ENCODE measurements around the gene TLR10.

Gene TLR10

GRCh38 chr4:38829237-38829636 is 46.4 kb upstream of the TLR10 start:
- H3K9me3 ChIP-seq (ENCODE audit: insufficient read depth, low read depth, low read length), result no peaks in the 10 kb centered on the region
- no peaks in the 10 kb centered on the region for H3K9me2 ChIP-seq (replicated peaks; ENCODE audit: low read depth, low read length)
- no peaks in the 10 kb centered on the region for H3F3A ChIP-seq (ENCODE audit: low read depth)
- no peak overlapping the region for H3K9ac ChIP-seq (ENCODE audit: low read depth, low read length, poor library complexity, severe bottlenecking)
- H3K79me2 ChIP-seq (ENCODE audit: insufficient read depth, low read length), result no peaks in the 10 kb centered on the region
- peaks cover 11% of the 10 kb centered on the region for H3K27me3 ChIP-seq (ENCODE audit: insufficient read depth, low read length, poor library complexity, severe bottlenecking)
- no peaks in the 10 kb centered on the region for H3K4me1 ChIP-seq (ENCODE audit: insufficient read depth, low read length, poor library complexity, severe bottlenecking)
- no peak overlapping the region for H3K4me2 ChIP-seq (ENCODE audit: low read depth, low read length, poor library complexity, severe bottlenecking)
- H2AFZ ChIP-seq (ENCODE audit: low read length), result no peak overlapping the region
- no peaks in the 10 kb centered on the region for H4K20me1 ChIP-seq (ENCODE audit: insufficient read depth, low read length, poor library complexity, severe bottlenecking)
- H3K36me3 ChIP-seq (ENCODE audit: insufficient read depth, low read length), result no peaks in the 10 kb centered on the region
- no peak for TF ChIP-seq EZH2phosphoT487 (IDR thresholded peaks at IDR 0.05; ENCODE audit: borderline replicate concordance)
- no peak for TF ChIP-seq CTCF (conservative IDR thresholded peaks at IDR 0.05; ENCODE audit: low read length)
- no peak overlapping the region for H3K4me3 ChIP-seq (ENCODE audit: low read length, poor library complexity, severe bottlenecking)

- H3K9me2 ChIP-seq (replicated peaks; ENCODE audit: low read depth, low read length), result no peaks in the 10 kb centered on the region
- H3K4me2 ChIP-seq (ENCODE audit: low read depth, low read length, poor library complexity, severe bottlenecking), result no peak overlapping the region
- H4K20me1 ChIP-seq (ENCODE audit: insufficient read depth, low read length, poor library complexity, severe bottlenecking), result no peaks in the 10 kb centered on the region
- H3K9ac ChIP-seq (ENCODE audit: low read depth, low read length, poor library complexity, severe bottlenecking), result no peak overlapping the region
- no peak overlapping the region for H2AFZ ChIP-seq (ENCODE audit: low read length)
- no peak overlapping the region for H3K4me3 ChIP-seq (ENCODE audit: low read length, poor library complexity, severe bottlenecking)
- no peaks in the 10 kb centered on the region for H3F3A ChIP-seq (ENCODE audit: low read depth)
- H3K36me3 ChIP-seq (ENCODE audit: insufficient read depth, low read length), result no peaks in the 10 kb centered on the region
- TF ChIP-seq CTCF (conservative IDR thresholded peaks at IDR 0.05; ENCODE audit: low read length) (no peak), EZH2phosphoT487 (IDR thresholded peaks at IDR 0.05; ENCODE audit: borderline replicate concordance) (no peak)
- H3K9me3 ChIP-seq (ENCODE audit: insufficient read depth, low read depth, low read length), result no peaks in the 10 kb centered on the region
- H3K27me3 ChIP-seq (ENCODE audit: insufficient read depth, low read length, poor library complexity, severe bottlenecking), result peaks cover 6% of the 10 kb centered on the region
- H3K79me2 ChIP-seq (ENCODE audit: insufficient read depth, low read length), result no peaks in the 10 kb centered on the region
- H3K4me1 ChIP-seq (ENCODE audit: insufficient read depth, low read length, poor library complexity, severe bottlenecking), result no peaks in the 10 kb centered on the region
Observed at GRCh38 chr4:38823766-38824165, 41.0 kb upstream of the TLR10 start.

- no peak overlapping the region for H2AFZ ChIP-seq (ENCODE audit: low read length)
- no peak overlapping the region for H3K4me2 ChIP-seq (ENCODE audit: low read depth, low read length, poor library complexity, severe bottlenecking)
- no peak overlapping the region for H3K9ac ChIP-seq (ENCODE audit: low read depth, low read length, poor library complexity, severe bottlenecking)
- H3K36me3 ChIP-seq (ENCODE audit: insufficient read depth, low read length), result no peaks in the 10 kb centered on the region
- no peaks in the 10 kb centered on the region for H4K20me1 ChIP-seq (ENCODE audit: insufficient read depth, low read length, poor library complexity, severe bottlenecking)
- H3K9me3 ChIP-seq (ENCODE audit: insufficient read depth, low read depth, low read length), result no peaks in the 10 kb centered on the region
- H3K79me2 ChIP-seq (ENCODE audit: insufficient read depth, low read length), result no peaks in the 10 kb centered on the region
- H3F3A ChIP-seq (ENCODE audit: low read depth), result no peaks in the 10 kb centered on the region
- no peak for TF ChIP-seq EZH2phosphoT487 (IDR thresholded peaks at IDR 0.05; ENCODE audit: borderline replicate concordance)
- TF ChIP-seq CTCF (conservative IDR thresholded peaks at IDR 0.05; ENCODE audit: low read length), result no peak
- H3K4me3 ChIP-seq (ENCODE audit: low read length, poor library complexity, severe bottlenecking), result no peak overlapping the region
- no peaks in the 10 kb centered on the region for H3K4me1 ChIP-seq (ENCODE audit: insufficient read depth, low read length, poor library complexity, severe bottlenecking)
- no peaks in the 10 kb centered on the region for H3K9me2 ChIP-seq (replicated peaks; ENCODE audit: low read depth, low read length)
- peaks cover 6% of the 10 kb centered on the region for H3K27me3 ChIP-seq (ENCODE audit: insufficient read depth, low read length, poor library complexity, severe bottlenecking)
Observed at GRCh38 chr4:38822748-38823303, 40.0 kb upstream of the TLR10 start.
